ENCODE results near the gene RHOB. TPM values are rescaled to one million over a fixed set of nuclear protein-coding genes. Genes with fewer than 3 reads are reported as not detected.
A peak's percentile ranks its signal among the peaks of the same experiment; 100 is the strongest.
"Not testable (repeated sequence)": the region's sequence is repeated elsewhere in the genome, so short reads cannot be mapped to it uniquely, and the experiment has no call there.

Gene RHOB
- total RNA-seq, 1 donor from 2014 or later, result 199 TPM

DNA sequence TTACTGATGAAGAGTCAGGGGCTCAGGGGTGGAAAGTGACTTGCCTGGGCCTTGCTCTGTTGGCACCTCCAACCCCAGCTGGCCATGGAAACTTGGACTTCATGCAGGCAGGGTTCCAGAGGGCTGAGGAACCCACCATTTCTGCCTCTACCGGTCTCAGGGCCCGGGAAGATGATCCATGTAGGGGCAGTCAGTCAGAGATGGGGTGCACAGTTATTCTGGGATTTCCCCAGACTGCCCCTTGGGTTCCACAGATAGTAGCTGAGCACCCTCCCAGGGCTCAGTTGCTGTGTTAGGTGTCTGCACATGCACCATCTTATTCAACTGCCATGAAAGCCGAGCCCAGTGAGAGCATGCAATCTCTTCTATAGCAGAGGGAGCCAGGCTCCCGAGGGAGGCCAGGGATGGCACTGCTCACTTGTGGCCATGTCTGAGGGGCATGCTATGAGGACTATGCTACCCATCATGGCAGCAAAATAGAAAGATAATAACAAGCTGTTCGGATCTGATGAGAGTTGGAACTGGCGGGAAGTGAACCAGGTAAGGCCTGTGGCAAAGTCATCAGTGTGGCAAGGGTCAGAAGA, 37.3 kb downstream of the RHOB start:
- DNase-seq (no peak), ATAC-seq (ENCODE audit: poor library complexity) (no peak)
- intact Hi-C loops (cut with DNase I), result no loop called here

DNA sequence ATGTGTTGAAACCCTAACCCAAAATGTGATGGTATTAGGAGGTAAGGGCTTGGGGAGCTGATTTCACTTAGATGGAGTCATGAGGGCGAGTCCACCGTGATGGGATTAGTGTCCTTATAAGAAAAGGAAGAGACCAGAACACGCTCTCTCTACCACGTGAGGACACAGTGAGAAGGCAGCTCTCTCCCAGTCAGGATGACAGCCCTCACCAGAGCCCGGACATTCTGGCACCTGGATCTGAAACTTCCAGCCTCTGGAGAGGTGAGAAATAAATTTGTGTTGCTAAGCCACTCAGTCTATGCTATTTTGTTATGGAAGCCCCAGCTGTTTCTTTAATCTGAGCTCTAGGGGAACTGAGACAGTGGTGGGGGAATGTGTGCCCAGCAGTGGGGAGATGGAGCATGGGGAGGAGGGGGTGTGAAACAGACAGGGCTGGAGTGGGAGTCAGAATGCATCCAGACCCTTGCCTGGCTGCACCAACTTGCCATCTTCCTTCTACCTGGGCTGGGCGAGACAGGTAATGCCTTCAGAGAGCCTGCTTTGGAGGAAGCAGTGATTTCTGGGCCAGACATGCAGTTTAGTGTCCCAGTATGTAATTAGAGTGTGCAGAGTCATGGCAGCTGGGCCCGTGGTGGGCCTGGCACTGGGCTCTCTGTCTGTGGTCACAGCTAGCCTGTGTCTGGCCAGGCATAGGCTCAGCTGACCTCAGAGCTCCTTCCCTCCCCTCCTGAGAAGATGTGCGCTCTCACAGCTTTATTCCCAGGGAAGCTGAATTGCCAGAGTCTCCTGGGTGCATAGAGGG, 38.1 kb downstream of the RHOB start:
- DNase-seq, result no peak
- ATAC-seq (ENCODE audit: poor library complexity), result no peak
- intact Hi-C loops (cut with DNase I), result no loop called here

DNA sequence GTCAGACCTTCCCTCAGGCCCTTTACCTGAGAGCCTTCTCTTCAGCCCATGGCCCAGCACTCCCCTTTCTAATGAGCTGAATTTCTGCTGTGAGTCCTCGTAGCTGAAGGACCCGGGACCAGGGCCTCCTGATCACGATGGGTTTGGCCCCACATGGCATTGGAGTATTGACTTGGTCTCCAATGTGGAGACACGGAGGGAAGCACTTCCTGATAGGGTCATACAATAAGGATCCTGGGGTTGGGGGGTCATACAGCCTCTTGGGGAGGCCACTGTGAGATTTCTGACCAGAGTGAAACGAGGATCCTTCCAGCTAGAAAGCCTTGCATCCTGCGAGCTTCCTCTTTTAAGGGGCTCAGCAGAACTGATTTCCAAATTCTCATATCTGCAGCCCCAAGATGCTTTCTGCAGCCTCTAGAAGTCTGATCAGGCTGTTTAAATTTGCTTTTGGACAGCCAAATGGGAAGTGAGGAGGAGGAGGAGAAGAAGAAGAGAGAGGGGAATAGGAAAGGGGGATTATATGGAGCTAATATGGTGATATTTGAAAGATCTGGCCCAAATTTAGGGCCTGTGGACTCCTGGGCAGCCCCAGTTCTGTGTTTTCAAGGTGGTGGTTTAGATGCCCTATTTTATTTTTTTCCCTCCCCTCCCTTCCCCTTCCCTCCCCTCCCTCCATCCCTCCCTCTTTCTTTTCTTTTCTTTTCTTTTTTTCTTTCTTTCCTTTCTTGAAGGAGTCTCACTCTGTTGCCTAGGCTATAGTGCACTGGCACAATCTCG, 38.9 kb downstream of the RHOB start:
- intact Hi-C loops (cut with DNase I), result no loop called here
- DNase-seq (no peak), ATAC-seq (ENCODE audit: poor library complexity) (no peak)

DNA sequence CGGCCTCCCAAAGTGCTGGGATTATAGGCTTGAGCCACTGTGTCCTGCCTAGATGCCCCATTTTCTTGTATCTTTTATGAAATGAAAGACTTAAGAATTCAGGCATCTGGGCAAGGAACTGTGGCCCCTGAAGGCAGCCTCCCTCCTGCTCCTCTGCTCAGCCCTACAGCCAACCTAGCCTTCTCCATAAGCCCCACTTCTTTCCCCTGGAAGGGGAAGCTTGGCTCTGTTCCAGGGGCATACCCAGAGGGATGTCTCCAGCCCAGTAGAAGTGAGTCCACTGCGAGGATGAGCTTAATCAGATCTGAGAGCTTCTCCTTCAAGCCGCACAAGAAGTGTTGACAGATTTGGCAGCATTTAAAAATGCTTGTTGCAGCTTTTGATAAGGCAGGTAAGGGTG, 39.7 kb downstream of the RHOB start:
- intact Hi-C loops (cut with DNase I), result no loop called here

DNA sequence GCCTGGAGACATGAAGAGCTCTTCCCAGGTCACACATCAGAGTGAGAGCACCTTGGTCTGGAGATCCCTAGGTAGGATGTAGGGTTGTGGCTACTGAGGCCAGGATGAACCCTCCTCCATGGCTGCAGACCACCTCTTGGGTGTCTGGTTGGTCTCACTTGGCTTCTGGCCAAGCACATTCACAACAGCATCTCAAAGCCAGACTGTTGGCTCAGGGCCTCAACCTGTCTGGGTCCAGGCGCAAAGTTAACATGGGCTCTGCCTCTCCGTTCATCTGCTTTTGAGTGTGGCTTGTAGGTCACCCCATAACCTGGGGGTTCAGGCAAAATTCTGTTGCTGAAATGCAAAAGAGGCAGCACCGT, 40.1 kb downstream of the RHOB start:
- intact Hi-C loops (cut with DNase I), result no loop called here
- no peak for DNase-seq
- no peak for ATAC-seq (ENCODE audit: poor library complexity)

More for the DNA sequence above, 39.7 kb downstream of the RHOB start:
- ATAC-seq (ENCODE audit: poor library complexity), result no peak
- DNase-seq, result no peak

DNA sequence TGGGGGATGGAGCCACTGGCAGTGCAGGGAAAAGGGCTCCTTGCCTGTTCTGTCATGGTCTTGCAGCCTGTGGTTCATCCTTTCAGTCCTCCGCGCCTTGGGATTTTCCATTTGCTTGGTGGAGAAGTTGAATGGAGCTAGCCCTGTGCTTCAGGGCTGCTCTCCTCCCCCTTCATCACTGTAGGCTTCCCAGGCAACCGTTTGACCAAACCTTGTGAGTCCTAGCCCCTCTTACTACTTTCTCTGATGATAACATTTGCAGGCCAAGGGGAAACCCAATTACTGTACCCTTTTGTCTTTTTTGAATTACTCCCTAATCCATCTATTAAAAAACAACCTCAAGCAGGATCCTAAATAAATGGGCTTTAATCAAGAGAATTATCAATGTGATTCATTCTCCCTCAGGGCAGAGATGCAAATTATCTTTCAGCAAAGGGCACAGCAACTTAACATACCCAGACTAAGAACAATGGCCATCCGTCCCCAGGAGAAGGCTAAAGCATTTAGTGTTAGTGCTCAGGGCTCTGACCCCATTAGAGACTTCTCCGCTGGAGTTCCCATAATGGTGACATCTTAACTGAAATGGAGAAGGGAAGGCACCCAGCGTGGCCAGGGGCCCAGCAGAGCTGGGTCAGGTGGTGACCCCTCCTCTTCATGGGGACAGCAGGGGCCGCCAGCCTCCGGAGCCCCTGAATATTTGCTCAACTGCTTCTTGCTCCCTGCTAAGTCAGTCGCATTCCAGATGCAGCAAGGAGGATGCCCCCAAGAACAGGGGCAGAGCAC, 40.7 kb downstream of the RHOB start:
- ATAC-seq (ENCODE audit: poor library complexity) (no peak), DNase-seq (no peak)
- intact Hi-C loops (cut with DNase I), result no loop called here

DNA sequence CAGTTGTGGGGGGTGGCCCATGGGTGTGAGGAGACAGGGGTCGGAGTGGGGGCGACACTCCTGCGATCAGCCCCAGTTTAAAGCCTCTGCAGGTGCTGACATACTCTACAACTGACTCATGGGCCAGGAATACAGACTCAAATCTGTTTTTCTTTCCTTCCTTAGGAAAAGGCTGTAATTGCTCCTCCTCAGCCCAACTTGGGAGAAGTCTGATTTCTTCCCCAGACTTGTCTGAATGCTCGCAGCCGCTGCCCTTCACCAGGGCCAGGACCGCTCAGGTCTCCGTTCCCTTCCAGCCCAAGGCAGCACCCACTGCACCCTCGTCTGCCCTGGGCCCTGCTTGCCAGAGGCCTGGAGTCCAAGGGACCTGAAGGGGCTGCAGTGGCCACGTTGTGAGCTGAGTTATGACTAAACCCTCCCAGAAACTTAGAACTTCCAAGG, 41.3 kb downstream of the RHOB start:
- intact Hi-C loops (cut with DNase I), result no loop called here
- ATAC-seq (ENCODE audit: poor library complexity) (no peak), DNase-seq (no peak)

DNA sequence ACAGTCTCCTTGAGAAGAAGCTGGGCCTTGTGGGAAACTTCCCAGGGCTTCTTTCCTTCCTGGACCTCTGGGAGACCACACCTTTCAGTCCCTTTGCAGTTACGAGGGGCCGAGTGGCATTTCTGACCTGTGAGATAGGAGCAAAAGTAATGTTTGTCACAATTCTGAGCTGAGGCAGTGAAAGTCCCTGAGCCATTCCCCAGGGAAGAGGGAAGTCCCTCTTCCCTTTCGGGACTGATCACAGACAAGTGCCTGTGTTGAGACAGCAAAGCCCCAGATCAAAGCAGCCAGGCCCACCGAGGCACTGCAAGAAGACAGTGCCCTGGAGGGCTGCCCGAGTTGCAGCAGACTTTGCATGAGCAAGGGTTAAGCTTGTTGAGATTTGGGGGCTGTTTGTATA, 41.9 kb downstream of the RHOB start:
- ATAC-seq (ENCODE audit: poor library complexity) (no peak), DNase-seq (no peak)

DNA sequence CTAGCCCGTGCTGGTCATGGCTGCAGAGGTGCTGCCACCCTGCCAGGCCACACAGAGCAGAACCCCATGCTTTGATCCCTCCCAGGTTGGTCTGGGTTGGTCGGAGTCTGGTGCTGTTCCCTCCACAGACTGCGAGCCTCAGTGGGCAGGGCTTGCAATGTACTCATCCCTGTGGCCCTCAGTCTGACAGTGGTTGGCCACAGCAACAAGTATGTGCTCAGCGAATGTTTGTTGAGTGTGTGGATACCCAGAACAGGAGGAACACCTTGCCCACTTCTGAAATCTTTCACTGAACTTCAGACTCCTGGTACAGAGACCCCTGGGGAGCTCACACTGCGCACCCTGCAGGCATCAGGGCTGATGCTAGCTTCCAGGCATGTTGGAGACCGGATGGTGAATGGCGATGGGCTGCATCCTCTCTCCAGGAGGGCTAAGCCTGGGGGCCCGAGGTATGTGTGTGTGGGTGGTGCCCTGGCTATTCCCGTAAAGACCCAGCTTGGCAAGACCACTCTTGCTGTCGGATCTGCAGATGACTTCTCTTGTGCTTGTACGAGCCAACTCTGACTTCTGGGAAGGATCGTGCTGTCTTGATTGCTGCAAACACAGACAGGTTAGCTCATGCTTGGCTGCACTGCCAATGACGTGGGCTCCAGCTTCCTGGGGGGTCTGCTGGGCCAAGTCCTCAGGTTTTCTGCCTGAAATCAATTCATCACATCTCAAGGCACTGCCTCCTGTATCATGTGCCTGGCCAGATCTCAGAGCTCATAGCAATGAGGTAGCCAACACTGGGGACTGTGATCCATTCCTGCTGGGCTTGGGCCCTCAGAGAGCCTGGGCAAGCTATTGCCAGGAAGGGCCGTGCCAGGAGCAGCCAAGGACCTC, 43.7 kb downstream of the RHOB start:
- intact Hi-C loops (cut with DNase I), result no loop called here
- ATAC-seq (ENCODE audit: poor library complexity) (peak; percentile 72), DNase-seq (peak; percentile 68)

More for the DNA sequence above, 41.9 kb downstream of the RHOB start:
- intact Hi-C loops (cut with DNase I), result no loop called here

DNA sequence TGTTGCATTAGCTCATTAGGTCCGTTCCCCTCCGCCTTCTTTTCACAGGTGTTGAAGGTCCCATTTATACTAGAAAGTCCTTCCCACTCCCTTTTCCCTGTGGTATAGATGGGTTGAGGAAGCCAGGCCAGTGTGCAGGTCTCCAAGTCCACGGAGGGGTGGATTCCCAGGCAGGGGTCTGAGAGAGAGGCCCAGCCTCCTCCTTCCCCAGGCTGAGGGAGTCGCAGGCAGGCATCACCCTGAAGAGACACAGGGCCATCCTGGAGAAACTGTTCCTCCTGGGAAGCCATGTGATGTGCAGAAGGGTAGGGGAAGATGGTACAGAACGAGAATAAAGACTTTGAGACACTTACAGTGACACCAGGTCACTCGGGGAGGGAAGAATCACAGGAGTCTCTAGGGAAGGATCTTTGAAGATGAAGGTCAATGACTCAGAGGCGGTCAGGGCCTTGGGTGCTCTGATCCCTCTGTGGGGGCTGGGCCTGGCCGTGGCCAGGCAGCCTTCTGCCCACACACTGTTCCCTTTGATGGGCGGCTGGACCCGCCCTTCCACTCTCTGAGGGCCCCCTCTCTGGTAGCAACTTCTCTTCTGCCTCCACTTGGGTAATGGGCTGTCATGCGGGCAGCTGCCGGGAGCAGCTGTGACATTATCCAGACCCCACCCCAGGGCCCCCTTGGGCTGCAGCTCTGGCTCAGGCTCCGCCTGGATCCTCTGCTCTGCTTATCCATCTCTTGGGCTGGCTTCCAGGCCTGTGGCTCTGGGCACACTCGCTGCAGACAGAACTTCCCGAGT, 45.1 kb downstream of the RHOB start:
- peak; percentile 62 for DNase-seq

DNA sequence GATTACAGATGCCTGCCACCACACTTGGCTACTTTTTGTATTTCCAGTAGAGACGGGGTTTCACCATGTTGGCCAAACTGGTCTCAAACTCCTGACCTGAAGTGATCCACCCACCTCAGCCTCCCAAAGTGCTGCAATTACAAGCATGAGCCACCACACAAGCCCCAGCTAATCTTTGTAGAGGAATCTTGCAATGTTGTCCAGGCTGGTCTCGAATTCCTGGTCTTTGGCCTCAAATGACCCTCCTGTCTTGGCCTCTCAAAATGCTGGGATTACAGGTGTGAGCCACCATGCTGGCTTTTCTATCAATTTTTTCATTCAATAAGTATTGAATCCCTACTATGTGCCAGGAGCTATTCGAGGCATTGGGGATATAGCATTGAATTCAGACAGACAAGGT, 46.2 kb downstream of the RHOB start:
- DNase-seq; ATAC-seq (ENCODE audit: poor library complexity); intact Hi-C loops (cut with DNase I): not testable (repeated sequence)

More for the DNA sequence above, 45.1 kb downstream of the RHOB start:
- peak; percentile 57 for ATAC-seq (ENCODE audit: poor library complexity)
- intact Hi-C loops (cut with DNase I), result no loop called here

DNA sequence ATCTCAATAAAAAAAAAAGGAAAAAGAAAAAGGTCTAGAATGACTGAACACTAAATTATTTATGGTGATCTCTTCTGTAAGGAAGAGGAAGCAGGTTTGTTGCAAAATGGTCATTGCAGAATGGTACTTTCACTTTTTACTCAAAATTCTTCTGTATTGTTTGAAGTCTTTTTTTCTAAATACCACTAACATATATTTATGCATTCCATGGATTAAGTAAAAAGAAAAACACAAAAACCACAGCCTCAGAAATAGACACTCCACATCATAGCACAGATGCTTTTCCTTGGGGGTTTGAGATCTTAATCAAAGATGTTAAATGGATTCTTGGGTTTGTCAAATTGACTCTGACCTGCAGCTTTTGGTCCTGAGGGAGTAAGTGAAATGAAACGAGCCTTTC, 47.4 kb downstream of the RHOB start:
- intact Hi-C loops (cut with DNase I), result no loop called here
- DNase-seq (no peak), ATAC-seq (ENCODE audit: poor library complexity) (no peak)

DNA sequence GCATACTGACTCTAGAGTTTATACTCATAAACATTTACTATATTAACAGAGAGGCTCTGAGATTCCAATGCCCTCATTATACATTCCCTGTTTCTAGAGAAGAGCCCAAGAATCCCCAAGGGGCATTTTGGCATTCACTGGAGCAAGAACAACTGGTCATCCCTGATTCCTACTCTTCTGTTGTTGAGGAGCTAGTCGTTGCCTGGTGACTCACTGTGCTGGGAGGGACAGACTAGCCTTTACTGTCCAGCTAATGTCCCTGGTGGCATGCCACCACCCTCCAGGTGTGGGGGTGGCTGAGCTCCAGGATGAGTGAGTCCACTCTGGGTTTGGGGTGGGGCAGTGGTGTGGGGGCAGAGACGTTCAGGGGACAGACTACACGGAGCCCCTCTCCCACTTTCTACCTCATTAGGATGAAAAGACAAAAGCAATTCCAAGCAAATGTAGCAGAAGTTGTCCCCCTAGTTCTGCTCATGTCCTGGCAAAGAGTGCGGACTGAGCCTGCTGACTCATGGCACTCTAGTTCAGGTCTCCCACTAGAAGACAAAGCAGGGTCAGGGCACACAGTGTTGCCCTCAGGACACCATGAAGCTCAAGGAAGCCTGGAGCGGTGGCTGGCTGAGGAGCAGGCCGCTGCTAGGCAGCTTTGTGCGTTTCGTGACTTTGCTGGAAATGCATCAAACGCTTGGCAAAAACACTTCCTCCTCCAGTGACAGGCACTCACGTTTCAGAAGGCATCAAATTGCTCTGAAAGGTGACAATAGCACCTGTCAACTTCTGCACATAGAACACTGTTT, 49.4 kb downstream of the RHOB start:
- ATAC-seq (ENCODE audit: poor library complexity) (peak; percentile 17), DNase-seq (no peak)
- intact Hi-C loops (cut with DNase I), result no loop called here

DNA sequence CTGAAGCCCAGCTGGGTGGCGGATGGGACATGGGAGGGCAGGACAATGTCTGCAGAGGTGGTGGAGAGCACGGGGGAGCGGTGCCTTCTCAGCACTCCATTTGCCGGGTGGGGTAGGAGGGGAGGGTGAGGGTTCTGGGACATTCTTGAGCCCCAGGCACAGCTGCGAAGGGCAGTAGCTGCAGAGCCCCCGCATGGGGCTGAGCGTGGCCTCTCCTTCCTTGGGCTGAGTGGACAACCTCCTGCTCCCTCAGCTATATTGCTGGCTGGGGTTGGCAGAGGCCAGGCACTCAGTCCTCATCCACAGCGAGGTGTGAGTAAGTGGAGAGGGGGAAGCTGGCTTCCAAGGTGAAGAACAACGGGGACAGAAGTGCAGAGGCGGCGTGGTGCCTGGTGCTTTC, 50.1 kb downstream of the RHOB start:
- DNase-seq (no peak), ATAC-seq (ENCODE audit: poor library complexity) (no peak)
- intact Hi-C loops (cut with DNase I), result no loop called here

All from Right ventricle myocardium superior (tissue), 1 donor.